ENCODE data around the gene RNF222. TPM values are rescaled to one million over a fixed set of nuclear protein-coding genes. Genes with fewer than 3 reads are reported as not detected.

The RNF222 gene
- total RNA-seq, 1 donor from 2014 or later, result not detected

- TF ChIP-seq, protein P1, sequence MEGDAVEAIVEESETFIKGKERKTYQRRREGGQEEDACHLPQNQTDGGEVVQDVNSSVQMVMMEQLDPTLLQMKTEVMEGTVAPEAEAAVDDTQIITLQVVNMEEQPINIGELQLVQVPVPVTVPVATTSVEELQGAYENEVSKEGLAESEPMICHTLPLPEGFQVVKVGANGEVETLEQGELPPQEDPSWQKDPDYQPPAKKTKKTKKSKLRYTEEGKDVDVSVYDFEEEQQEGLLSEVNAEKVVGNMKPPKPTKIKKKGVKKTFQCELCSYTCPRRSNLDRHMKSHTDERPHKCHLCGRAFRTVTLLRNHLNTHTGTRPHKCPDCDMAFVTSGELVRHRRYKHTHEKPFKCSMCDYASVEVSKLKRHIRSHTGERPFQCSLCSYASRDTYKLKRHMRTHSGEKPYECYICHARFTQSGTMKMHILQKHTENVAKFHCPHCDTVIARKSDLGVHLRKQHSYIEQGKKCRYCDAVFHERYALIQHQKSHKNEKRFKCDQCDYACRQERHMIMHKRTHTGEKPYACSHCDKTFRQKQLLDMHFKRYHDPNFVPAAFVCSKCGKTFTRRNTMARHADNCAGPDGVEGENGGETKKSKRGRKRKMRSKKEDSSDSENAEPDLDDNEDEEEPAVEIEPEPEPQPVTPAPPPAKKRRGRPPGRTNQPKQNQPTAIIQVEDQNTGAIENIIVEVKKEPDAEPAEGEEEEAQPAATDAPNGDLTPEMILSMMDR (IDR thresholded peaks at IDR 0.05; ENCODE audit: insufficient read depth, low read length, poor library complexity, severe bottlenecking), result no peak
- no peak overlapping the region for H3K4me3 ChIP-seq (ENCODE audit: low read depth, low read length)
- no peaks in the 10 kb centered on the region for H3K36me3 ChIP-seq (ENCODE audit: control insufficient read depth, insufficient read depth, low read length)
- H3K27me3 ChIP-seq (ENCODE audit: control insufficient read depth, insufficient read depth, low read length), result no peaks in the 10 kb centered on the region
- DNase-seq (ENCODE audit: low read depth), result no peak
Measured at GRCh38 chr17:8439681-8440080, 42.1 kb upstream of the RNF222 start.

- Histone ChIP-seq H3K36me3 (ENCODE audit: control insufficient read depth, insufficient read depth, low read length) (no peaks in the 10 kb centered on the region), H3K27me3 (ENCODE audit: control insufficient read depth, insufficient read depth, low read length) (no peaks in the 10 kb centered on the region), H3K4me3 (ENCODE audit: low read depth, low read length) (no peak overlapping the region)
- TF ChIP-seq, protein P1 (IDR thresholded peaks at IDR 0.05; ENCODE audit: insufficient read depth, low read length, poor library complexity, severe bottlenecking), result no peak
- DNase-seq (ENCODE audit: low read depth), result no peak
Measured at GRCh38 chr17:8438441-8438840, 40.8 kb upstream of the RNF222 start.

- Histone ChIP-seq H3K27me3 (ENCODE audit: control insufficient read depth, insufficient read depth, low read length) (no peaks in the 10 kb centered on the region), H3K4me3 (ENCODE audit: low read depth, low read length) (peak overlapping the region; percentile 98), H3K36me3 (ENCODE audit: control insufficient read depth, insufficient read depth, low read length) (no peaks in the 10 kb centered on the region)
- no peak for DNase-seq (ENCODE audit: low read depth)
- TF ChIP-seq, protein P1 (IDR thresholded peaks at IDR 0.05; ENCODE audit: insufficient read depth, low read length, poor library complexity, severe bottlenecking), result no peak
Measured at GRCh38 chr17:8436844-8437171, 39.2 kb upstream of the RNF222 start.

DNA sequence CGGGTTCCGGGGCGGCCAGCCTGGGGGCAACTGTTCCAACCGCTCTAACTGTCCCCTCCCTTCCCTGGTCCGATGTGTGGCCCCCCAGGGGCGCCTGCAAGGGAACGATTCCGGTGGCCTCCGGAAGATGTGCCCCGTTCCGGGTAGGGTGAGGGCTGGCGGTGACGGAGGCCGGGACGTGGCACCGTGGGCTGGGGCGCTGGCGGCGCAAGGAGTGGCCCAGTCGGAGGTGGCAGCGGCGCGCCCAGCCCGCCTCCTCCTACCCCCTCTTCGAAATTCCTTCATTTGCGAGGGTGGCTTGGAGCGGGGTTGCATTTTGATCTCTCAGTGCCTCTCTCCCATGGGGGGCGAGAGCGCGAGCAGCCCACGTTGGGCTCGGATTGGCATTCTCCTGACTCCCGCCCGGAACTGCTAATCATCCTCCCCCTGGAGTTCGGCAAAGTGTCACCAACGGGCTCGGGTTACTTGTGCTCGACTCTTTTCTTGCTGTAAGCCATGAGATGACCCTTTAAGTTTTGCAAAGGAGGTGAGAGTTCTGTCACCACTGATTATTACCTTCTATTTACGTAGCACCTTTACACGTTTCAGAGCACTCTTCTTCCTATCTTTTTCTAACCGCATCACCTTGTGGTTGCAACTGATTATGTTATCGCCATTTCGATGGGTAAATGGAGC, 38.7 kb upstream of the RNF222 start:
- Histone ChIP-seq H3K27me3 (ENCODE audit: control insufficient read depth, insufficient read depth, low read length) (no peaks in the 10 kb centered on the region), H3K4me3 (ENCODE audit: low read depth, low read length) (peak overlapping the region; percentile 98), H3K36me3 (ENCODE audit: control insufficient read depth, insufficient read depth, low read length) (no peaks in the 10 kb centered on the region)
- DNase-seq (ENCODE audit: low read depth), result no peak
- TF ChIP-seq, protein P1 (IDR thresholded peaks at IDR 0.05; ENCODE audit: insufficient read depth, low read length, poor library complexity, severe bottlenecking), result no peak

- peak; percentile 90 for DNase-seq (ENCODE audit: low read depth)
- H3K4me3 ChIP-seq (ENCODE audit: low read depth, low read length), result peak within 1 kb of the TSS; percentile 98
- TF ChIP-seq, protein P1 (IDR thresholded peaks at IDR 0.05; ENCODE audit: insufficient read depth, low read length, poor library complexity, severe bottlenecking), result no peak
- no peaks in the 10 kb centered on the region for H3K27me3 ChIP-seq (ENCODE audit: control insufficient read depth, insufficient read depth, low read length)
- H3K36me3 ChIP-seq (ENCODE audit: control insufficient read depth, insufficient read depth, low read length), result no peaks in the 10 kb centered on the region
Measured at GRCh38 chr17:8435245-8436168, 37.9 kb upstream of the RNF222 start, which contains the start of gene NDEL1. NDEL1 (plus strand) TSS chr17:8435884; CDS start chr17:8444272, 8,388 bp downstream.
